ENCODE data around the gene VAT1L. TPM values are rescaled to one million over a fixed set of nuclear protein-coding genes. Genes with fewer than 3 reads are reported as not detected.

Gene VAT1L
- total RNA-seq, 1 donor from 2014 or later, result 17.7 TPM

GRCh38 chr16:77856438-77857160, 68.2 kb downstream of the VAT1L start:
- intact Hi-C loops (cut with micrococcal nuclease), result loop anchor here (10.0 kb wide), 1 partner anchor 98 kb away; no protein-coding TSS in a partner anchor
- no peak for ATAC-seq
- DNase-seq, result no peak

DNA sequence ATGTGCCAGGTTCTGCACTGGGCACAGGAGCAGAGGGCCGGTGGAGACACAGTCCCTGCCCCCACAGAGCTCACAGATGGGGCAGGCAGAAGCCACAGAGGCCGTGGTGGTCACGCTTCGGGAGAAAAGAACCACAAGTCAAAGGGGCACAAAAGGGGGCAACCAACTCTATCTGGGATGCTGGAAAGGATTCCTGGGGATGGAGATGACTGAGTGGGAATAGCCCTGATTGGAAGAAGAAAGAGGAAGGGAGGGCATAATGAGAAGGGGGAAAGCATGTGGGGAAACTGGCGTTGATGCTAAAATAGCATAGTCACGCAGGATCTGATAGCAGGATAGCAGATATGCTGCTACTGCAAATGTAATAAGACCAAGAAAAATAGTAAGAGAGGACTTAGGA, 69.7 kb downstream of the VAT1L start:
- intact Hi-C loops (cut with micrococcal nuclease), result loop anchor here (10.0 kb wide), 1 partner anchor 97 kb away; no protein-coding TSS in a partner anchor
- no peak for ATAC-seq
- DNase-seq, result no peak

DNA sequence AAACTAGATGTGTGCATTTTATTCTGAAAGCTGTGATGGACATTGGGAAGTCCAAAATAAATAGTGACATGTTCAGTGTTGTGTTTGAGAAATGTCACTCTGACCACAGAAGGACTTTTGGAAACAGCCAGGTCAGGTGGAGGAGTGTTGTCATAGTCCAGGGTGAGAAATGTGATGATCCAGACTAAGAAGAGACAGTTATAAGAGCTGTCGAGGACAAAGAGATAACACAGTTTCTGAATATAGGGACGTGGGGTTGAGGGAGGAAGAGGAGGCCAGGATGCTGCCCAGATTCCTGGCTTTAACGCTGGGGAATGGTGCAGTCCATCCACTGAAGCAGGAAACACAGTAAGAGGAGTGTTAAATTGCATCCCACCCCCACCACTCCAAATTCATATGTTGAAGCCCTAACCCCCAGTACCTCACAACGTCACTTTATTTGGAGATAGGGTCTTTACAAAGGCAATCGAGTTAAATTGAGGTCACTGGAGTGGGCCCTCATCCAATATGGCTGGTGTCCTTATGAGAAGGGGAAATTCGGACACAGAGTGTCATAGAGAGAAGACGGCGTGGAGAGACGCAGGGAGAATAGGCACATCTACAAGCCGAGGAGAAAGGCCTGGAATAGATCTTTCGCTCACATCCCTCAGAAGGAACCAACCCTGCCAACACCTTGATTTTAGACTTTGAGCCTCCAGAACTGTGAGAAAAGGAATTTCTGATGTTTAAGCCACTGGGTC, 71.3 kb downstream of the VAT1L start:
- intact Hi-C loops (cut with micrococcal nuclease), result loop anchor here (10.0 kb wide), 1 partner anchor 95 kb away; no protein-coding TSS in a partner anchor
- ATAC-seq (peak; percentile 94), DNase-seq (no peak)

GRCh38 chr16:77860953-77861352, 72.6 kb downstream of the VAT1L start:
- ATAC-seq, result no peak
- intact Hi-C loops (cut with micrococcal nuclease), result no loop called here
- DNase-seq, result no peak

DNA sequence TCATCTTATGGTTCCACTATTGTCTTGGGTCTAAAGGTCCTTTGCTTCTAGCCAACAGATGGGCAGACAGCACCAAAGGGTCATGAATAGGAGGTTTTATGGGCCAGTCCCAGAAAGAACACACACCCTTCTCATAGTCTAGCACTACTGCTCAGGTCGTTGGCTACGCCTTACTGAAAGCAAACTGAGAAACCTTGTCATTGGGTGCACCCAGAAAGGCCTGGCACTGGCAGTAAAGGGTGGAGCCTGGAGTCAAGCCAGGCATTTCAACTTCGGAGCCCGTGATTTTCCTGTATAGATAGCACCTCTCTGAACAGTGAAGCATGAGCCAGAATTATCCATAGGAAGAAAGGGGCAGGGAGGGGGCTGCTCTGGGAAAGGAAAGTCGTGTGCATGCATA, 74.9 kb downstream of the VAT1L start:
- ATAC-seq, result peak; percentile 6

GRCh38 chr16:77866752-77867151, 78.4 kb downstream of the VAT1L start:
- intact Hi-C loops (cut with micrococcal nuclease), result no loop called here
- ATAC-seq (no peak), DNase-seq (no peak)

More for the DNA sequence above, 74.9 kb downstream of the VAT1L start:
- intact Hi-C loops (cut with micrococcal nuclease), result no loop called here
- DNase-seq, result no peak

DNA sequence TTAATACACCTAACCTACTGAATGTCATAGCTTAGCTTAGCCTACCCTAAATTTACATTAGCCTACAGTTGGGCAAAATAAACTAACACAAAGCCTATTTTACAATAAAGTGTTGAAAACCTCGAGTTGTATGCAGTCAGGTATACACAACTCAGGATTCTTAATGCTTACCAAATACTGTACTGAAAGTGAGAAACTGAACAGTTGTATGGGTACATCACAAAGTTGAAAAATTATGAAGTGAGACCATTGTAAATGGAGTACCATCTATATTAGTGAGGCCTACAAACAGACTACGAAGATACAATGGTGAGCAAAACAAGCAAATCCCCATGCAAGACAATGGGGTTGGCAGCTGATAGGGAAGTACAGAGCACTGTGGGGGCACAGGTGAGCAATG, 79.7 kb downstream of the VAT1L start:
- DNase-seq (no peak), ATAC-seq (no peak)
- intact Hi-C loops (cut with micrococcal nuclease), result no loop called here

GRCh38 chr16:77868478-77868877, 80.1 kb downstream of the VAT1L start:
- DNase-seq (no peak), ATAC-seq (no peak)
- intact Hi-C loops (cut with micrococcal nuclease), result no loop called here

GRCh38 chr16:77869997-77870813, 81.8 kb downstream of the VAT1L start:
- DNase-seq, result peak; percentile 50
- peak; percentile 86 for ATAC-seq
- intact Hi-C loops (cut with micrococcal nuclease), result no loop called here

GRCh38 chr16:77871932-77872331, 83.6 kb downstream of the VAT1L start:
- intact Hi-C loops (cut with micrococcal nuclease), result no loop called here
- DNase-seq (no peak), ATAC-seq (no peak)

GRCh38 chr16:77873066-77873465, 84.7 kb downstream of the VAT1L start:
- DNase-seq (no peak), ATAC-seq (no peak)
- intact Hi-C loops (cut with micrococcal nuclease), result no loop called here

DNA sequence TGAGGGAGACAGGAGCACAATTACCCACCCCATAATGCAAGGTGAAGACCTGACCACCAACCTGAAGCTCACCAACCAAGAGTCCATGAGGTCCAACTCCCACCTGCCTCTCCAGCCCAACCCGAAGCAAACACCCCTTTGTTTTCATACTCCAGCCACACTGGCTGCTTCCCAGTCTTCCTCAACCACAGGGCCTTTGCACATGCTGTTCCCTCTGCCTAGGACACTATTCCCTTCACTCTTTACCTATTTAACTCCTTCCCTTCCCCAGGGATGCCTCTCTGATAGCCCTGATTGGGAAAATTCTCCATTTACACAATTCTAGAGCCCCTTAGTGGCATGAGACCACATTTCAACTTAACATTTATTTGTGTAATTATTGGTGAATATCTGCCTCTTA, 86.0 kb downstream of the VAT1L start:
- DNase-seq (no peak), ATAC-seq (no peak)
- intact Hi-C loops (cut with micrococcal nuclease), result no loop called here

DNA sequence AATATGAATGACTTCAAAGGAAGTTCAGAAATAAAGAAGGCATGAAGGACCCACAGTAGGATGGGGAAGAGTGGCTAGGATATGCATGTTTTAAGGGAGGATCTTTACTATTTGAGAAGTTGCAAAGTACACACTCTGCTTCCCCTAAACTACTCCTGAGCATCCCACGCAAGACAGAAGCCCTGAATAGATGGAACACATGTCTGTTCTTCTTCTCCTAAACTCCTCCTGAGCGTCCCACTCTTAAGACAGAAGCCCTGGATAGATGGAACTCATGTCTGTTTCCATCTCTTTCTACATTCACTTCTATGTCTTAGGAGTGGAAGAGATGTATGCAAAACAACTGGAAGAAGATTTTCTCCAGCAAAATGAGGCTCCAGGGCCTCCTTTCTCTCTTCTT, 88.4 kb downstream of the VAT1L start:
- intact Hi-C loops (cut with micrococcal nuclease), result no loop called here
- ATAC-seq, result no peak
- DNase-seq, result no peak

DNA sequence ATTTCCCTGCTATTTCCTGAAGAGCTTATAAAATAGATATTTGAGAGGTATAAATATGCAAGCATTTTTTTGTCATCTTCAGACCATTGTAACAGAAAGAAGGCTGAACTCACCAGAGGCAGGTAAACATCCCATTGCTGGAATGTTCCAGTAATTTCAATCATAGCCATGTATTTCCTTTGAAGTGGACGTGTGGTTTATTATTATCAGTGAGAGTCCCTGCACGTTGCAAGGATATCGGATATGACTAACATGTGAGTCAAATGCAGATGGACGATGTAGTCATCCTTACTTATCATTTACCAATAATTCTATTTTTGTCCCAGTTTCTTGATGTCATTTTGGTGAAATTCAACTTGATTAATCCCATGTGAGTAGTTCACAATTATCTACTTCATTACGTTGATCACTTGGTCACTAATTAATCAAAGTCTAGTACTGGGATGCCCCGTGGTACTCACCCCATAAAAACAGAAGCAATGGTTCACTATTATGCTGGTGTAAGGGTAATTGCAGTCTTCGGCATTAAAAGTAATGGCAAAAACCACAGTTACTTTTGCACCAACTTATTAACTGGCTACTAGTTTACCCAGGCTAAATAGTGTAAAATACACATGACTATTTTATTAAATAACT, 89.5 kb downstream of the VAT1L start:
- no peak for DNase-seq
- ATAC-seq, result no peak
- intact Hi-C loops (cut with micrococcal nuclease), result no loop called here

GRCh38 chr16:77881355-77882030, 93.1 kb downstream of the VAT1L start:
- ATAC-seq, result peak; percentile 75
- DNase-seq, result no peak
- intact Hi-C loops (cut with micrococcal nuclease), result no loop called here

DNA sequence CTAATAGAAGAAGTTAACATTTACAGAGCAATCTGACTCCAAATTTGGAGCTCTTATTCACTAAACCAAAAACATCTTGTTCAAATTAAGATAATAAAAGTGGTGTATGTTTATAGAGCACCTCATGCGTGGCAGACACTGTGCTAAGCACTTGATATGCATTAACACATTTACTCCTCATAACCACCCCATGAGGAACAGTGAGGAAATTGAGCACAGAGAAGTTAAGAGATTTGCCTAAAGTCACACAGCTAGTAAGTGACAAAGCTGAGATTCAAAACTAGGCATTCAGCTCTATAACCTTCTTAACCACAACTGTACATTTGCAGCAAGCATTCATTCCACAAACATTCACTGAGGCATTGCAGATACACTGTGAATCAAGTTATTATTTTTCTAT, 94.0 kb downstream of the VAT1L start:
- intact Hi-C loops (cut with micrococcal nuclease), result no loop called here
- DNase-seq, result no peak
- no peak for ATAC-seq

DNA sequence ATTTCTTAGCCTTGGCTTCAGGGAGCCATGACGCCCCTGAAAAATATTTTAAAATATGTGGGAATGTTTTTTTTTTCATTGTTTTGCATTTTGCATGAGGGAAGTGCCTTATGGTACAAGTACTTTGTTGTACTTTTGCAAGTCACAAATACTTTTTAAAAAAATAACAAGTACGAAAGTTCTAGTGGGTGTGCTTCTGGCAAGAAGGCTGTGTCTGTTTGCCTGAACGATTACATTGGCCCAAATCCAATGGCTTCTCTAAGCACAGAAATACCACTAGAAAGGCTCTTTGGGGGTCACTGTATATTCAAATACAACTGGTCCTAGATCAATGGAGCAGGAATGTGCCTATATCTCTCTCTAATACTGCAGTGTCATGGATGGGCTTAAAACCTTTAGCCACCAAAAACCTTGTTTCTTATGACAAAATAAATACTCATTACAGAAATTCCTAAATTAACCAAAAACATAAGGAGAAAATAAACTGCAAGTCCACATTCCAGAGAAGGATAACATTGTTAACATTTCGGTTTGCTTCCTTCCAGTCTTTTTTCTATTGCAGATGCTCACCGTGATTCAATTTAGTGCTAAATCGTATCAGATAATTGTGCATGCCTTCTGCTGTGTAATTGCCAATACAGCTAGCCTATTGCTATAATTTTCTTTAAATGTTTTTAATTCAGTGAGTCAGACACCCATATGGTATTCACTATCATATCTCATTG, 97.4 kb downstream of the VAT1L start:
- DNase-seq (no peak), ATAC-seq (no peak)
- intact Hi-C loops (cut with micrococcal nuclease), result no loop called here

- DNase-seq, result no peak
- intact Hi-C loops (cut with micrococcal nuclease), result no loop called here
- no peak for ATAC-seq
These were observed 100.5 kb downstream of the VAT1L start for GRCh38 chr16:77888871-77889270.

All from left ventricle myocardium superior (tissue), 1 donor.